SKM-1 treated with dmso at 0.1 percent for 144 hours (cell line): ENCODE data around the gene GSDME.

Experiments used
- DNase-seq: peaks from one replicate; lab custom pipeline; 2025; ENCODE audit not compliant: unreplicated experiment; lab: John Stamatoyannopoulos, UW

Gene GSDME

GRCh38 chr7:24773646-24774045 lies 16.4 kb upstream of the GSDME start:
- no peak for DNase-seq

GRCh38 chr7:24769851-24770250 lies 12.6 kb upstream of the GSDME start:
- DNase-seq = no peak

DNA sequence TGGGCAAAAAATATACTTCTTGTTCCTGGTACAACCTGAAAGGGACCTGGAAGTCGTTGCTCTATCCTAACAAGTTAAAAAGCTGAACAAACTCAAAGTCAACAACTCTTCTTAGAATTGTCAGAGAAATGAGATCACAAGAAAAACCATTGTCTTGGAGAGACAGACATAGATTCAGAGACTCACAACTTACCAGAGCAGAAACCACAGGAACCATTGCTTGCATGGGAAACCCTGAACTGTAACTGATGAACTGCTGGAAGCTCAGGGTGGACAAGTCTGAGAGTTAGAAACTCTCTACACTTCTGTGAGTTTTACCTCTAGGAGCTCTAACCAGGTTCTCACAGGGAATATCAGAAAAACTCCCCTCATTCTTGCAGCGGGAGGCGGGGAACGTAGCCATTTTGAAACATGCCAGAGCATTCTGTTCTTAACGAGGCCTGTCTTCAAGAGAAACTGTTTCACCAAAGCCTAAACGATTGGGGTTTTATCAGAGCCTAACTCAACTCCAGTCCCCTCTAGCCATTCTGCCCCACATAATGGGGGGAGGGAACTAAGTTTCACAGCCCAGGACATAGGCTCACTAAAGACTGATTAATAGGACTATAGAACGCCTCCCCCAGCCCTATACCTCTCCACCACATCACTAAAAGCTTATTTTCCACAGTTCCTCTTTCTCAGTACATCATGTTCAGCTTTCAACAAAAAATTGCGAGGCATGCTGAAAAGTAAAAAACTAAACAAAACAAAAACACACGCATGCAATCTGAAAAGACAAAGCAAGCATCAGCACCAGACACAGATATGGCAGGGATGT lies 12.0 kb upstream of the GSDME start:
- no peak for DNase-seq

DNA sequence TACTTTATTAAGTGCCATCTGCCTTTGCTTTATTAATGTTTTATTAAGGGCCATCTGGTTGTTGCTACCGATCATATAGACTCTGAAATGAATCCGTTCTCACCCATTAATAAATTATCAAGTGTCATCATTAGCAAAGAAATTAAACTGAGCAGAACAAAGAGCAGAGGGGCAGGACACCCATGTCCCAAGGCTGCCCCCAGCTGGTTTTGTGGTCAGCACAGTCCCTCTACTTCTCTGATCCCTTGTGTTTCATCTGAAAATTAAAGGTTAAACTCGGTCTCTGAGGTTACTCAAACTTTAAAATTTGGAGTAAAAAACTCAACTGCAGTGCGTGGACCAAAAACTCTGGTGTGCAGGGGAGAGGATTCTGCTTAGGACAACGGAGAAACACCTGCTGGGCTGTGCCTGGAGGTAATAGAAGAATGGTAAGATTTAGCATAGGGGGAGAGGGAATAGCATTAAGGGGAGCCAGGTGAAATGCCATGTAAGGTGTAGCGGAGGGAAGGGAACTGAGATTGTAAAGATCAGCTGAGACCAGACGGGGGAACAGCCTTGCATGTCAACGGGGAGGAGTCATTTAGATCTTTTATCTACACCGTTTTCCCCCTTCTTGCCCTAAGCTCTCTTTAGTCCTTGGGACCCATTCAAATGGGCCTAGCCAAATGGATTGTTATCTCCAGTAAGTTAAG lies 10.8 kb upstream of the GSDME start:
- DNase-seq = no peak

DNA sequence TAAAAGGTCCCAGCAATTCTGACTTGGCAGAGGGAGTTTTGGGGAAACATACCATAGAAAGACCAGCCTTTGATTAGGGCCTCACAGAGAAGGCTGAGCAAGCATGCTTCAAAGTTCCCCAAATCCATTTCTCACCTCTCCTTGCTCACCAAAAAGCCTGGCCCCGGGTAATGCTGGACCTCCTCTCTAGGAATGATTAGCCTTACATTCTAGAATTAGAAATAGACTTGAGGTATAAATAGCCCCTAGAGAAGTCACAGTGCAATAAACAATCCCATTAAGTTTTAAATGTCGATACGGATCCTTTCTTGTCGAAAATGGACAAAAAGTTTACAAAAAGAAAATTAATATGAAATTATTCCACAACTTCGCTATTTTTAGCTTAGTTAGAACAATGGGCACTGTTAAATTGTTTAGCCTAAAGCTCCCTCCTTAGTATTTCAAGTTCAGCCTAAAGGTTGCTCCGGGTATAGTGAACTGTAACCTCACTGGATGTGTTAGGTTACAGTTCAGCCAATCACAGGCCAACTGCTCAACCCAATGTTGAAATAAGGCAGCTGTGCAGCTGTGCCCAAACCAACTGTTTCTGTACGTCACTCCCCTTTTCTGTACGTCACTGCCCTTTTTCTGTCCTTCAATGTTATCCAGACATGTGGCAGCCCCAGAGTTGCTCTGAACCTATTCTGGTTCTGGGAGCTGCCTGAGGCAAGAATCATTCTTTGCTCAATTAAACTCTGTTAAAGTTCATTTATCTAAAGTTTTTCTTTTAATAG lies 7.9 kb upstream of the GSDME start:
- DNase-seq = no peak

DNA sequence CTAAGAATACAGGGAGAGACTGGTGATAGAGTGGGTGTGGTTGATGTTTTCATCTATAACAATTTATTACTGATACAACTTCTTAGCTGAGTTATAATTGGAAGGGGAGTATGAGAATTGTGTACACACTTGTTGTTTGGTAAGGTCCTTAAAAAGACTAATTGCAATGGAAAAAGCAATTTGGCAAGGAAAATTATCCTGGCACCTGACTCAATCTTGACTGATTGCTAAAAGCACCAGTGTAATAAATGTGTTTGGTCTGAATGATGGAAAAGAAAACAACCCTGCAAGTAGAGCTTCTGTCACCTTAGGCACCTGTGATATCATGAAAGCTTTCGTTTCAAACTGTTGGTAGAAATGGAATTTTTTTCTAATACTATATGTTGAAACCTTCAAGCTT lies 6.7 kb upstream of the GSDME start:
- no peak for DNase-seq

GRCh38 chr7:24763303-24763901 lies 6.1 kb upstream of the GSDME start:
- no peak for DNase-seq

DNA sequence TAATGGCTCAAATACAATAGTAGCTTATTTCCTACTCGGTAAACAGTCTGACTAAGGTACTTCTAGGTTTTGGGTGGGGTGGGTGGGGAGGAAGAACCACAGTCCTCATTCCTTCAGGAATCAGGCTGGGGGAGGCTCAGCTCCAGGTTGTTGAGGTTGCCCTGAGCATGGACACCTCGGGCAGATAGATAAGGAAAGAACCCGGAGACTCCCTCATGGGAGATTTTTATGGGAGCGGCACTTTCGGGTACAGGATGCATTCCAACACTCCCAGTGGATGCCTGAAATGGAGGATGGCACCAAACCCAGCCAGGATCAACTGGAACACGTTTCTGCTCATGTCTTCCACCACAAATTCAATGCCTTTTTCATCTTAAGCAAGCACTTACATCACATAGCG lies 5.5 kb upstream of the GSDME start:
- DNase-seq = no peak

- no peak for DNase-seq
These were observed 3.7 kb upstream of the GSDME start for GRCh38 chr7:24760968-24761367.

DNA sequence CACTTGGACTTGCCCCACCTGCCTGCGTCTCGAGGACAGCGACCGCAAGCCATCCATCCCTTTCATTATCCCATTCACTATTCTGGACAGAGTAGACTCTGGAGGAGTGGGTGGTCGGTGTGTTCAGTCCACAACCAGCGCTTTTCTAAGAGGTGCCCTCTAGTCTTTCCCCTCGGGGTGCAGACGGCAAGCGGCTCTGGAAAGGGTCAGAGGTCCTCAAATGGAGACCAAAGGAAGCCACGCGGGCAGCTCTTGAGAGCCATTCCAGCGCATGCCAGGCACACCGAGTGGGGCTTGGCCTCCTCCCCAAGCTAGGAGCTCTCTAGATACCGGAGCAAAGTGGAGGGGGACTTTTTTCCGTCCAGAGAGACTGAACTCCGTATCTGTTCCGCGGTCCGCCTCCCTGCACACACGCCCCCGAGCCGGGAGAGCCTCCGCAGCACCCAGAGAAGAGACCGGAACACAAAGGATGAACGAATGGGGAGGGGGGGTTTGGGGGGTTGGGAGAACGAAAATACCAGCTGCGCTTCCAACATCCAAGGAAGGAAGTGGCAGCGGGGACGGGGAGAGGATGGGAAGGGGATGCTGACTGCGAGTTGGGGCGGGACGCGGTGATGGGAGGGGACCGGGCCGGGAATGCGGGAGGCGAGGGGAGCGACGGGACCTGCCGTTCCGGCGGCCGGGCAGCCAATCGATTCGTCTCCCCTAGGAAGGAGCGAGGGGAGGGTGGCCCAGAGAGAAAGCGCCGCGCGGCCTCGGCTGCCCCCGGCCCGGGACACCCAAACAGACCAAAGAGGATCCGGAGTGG lies 515 bp downstream of the GSDME start:
- DNase-seq = peak; percentile 47

DNA sequence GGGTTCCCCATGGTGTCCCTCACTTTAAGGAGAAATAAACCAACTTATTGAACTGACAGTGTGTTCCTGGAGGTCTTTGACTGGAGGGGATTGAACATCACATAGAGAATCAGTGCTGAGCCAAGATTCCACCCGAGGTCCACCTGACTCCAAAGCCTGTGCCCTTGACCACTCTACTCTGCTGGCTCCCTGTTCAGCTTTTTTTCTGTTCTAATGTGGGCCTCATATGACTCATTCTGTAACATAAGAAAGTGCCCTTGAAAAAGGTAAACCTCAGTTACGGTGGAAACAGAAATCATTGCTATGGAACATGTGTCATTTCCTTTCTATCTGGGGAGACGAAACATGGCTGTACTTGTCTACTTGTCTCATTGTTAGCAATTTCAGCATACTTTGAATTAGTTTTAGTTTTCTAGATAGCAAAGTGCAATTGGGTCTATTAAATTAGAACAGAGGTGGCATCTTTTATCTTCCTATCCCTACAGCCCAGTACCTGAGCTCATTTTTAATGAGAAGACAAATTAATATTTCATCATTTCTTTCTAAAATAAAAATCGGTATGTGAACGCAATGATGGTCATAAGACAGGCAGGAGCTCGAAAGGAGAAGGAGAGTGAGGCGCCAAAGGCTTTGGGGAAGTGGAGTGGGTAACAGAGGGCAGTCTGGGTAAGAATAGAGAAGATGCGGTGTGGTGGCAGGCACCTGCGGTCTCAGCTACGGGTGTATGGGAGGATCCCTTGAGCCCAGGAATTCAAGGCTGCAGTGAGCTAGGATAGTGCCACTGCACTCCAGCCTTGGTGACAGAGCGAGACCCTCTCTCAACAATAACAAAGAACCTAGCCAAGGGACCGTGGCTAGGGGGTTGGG lies 1.5 kb downstream of the GSDME start:
- DNase-seq = peak; percentile 83

- peak; percentile 33 for DNase-seq
These were observed 2.3 kb downstream of the GSDME start for GRCh38 chr7:24754906-24755506.

DNA sequence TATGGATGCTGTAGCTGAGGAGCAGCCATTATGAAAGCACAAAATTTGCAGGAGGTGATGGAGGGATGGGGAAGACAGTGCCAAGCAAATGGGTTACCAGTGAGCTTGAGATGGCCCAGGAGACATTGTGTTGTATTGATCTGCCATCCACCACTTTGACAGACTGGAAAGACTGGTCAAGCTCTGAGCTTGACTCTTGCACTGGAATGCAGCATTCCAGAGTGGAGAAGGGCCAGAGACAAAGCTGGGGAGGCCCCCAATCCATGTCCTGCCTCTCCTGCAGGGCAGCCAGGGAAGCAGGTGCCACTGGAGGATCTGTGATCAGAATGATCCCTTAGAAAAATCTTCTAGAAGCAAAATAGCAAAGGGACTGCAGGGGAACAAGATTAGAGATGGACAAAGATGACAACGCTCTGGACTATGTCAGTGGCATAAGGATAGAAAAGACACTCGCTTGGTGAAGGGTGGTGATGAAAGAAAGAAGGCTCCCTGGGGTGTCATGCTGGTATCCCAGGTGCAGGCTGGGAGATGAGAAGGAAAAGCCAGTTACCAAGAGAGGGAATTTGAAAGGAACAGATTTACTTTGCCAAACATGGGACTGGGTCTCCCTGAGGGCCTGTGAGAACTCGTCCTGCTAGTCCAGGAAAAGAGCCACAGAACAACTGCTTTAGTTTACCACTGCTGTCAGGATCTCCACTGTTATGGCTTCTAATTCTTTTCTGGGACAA lies 5.0 kb downstream of the GSDME start:
- DNase-seq = no peak

- no peak for DNase-seq
These were observed 5.8 kb downstream of the GSDME start for GRCh38 chr7:24751484-24751883.

DNA sequence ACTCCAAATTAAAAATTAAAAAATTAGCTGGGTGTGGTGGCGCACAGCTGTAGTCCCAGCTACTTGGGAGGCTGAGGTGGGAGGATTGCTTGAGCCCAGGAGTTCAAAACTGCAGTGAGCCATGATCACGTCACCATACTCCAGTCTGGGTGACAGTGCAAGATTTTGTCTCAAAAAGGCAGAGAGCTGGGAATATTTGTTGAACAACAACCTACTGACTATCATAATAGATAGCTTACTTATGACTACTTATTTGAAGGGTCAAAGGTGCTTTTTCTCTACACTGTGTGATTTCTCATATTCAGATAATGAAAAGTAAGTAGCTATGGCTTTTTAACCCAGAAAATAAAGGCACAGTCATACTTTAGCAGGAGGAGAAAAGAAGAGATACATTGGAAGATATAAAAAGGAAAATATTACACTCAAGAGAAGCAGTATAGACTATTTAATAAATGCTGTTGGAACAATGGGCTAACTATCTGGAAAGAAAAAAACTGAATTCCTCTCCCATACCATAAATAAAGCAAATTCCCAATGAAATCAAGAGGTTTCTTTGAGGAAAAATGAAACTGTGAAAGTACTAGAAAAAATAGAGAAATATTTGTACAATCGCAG lies 6.7 kb downstream of the GSDME start:
- DNase-seq = no peak

DNA sequence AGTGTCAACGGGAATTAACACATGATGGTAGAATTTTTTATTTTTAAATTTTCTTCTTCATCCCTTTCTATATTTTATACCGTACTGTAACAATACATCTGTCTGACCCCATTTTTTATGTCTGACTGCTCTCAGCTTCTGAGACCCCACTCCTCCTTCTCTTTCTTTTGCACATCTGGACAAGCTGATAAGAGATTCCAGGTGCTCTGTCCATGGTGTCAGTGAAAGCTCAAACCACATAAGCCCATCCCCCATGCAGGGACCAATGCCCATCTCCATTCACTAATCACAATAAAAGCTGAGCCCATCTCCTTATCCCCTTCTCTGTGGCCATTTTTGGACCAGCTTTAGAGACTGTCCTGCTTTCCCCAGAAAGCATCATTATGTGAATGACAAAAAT lies 8.7 kb downstream of the GSDME start:
- DNase-seq = no peak

GRCh38 chr7:24745355-24745754 lies 11.9 kb downstream of the GSDME start:
- DNase-seq = no peak

GRCh38 chr7:24743471-24743870 lies 13.8 kb downstream of the GSDME start:
- DNase-seq = no peak
